NK-92 (cell line): ENCODE results near the gene AATK.

ENCODE experiments used
- DNase-seq: peaks from one replicate; lab custom pipeline; 2025; ENCODE audit not compliant: unreplicated experiment; lab: John Stamatoyannopoulos, UW

AATK gene

DNA sequence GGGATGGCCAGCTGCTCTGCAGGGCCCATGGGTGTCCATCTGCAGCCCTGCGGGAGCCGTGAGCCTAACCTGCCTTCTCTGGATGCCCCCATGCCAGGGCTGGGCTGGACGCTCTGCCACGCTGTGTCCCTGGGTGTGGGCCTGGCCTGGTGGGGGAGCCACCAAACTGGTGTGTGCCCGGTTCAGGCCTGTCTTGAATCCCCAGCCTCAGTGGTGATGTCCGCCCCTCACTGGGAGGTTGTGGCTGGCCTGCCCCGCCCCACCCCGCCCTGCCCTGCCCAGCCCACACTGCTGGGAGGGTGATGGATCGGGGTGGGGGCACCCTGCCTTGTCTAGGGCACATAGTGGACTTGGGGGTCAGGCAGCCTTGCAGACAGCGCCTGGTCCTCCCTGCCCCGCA lies 50.8 kb downstream of the AATK start:
- no peak for DNase-seq

DNA sequence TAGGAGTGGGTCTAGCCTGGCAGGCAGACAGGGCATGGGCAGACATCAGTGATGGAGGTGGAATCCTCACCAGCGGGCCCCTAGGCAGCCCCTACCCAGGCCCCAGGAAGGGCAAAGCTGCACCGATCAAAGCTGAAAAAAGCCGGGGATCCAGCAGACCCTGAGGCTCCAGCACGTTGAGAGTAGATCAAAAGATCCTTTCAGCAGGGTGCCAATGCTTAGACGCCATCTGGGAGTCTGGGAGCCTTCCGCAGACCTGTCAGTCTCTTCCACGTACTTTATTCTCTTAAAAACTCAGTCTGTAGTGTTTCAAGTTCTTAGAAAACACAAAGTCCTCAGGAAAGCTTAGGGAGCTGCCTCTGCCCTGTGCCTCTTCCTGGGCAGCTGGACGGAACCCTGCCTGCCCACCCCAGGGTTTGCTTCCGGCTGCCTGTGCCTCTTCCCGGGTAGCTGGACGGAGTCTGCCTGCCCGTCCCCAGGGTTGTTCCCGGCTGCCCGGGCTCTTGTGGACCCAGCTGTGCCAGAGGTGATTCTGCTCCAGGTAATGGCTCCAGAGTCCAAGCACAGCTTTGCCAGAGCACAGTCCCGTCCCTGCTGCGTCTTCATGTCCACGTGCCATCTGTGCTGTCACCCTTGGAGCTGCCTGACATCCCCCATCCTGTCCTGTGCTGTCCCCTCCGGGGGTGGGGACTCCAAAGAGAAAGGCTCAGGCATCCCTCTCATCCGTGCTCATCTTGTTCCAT lies 51.5 kb downstream of the AATK start:
- no peak for DNase-seq

GRCh38 chr17:81113158-81113724 lies 52.8 kb downstream of the AATK start:
- no peak for DNase-seq

DNA sequence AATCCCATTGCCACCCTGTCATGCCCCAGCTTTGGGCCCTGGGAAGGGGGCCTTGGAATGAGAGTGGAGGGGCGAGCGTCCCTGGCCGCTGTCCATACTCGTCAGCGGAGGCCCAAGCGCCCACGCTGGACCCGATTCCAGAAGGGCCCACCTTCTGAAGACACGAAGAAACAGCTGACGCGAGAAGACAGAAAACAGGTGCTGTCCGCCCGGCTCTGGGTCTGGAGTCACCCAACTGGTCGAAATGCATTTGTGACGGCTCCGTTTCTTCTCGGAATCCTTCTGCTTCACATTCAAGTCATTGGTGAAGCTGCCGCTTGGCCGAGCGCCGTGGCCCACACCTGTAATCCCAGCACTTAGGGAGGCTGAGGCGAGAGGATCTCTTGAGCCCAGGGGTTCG lies 53.6 kb downstream of the AATK start:
- no peak for DNase-seq

- DNase-seq = no peak
These were observed 55.0 kb downstream of the AATK start for GRCh38 chr17:81111066-81111465.

- no peak for DNase-seq
These were observed 55.5 kb downstream of the AATK start for GRCh38 chr17:81110488-81111040.

GRCh38 chr17:81109957-81110356 lies 56.1 kb downstream of the AATK start:
- DNase-seq = no peak

GRCh38 chr17:81108220-81108619 lies 57.8 kb downstream of the AATK start:
- no peak for DNase-seq

- no peak for DNase-seq
These were observed 59.3 kb downstream of the AATK start for GRCh38 chr17:81106716-81107115.

GRCh38 chr17:81103379-81103778 lies 62.6 kb downstream of the AATK start:
- DNase-seq = no peak

GRCh38 chr17:81102869-81103268 lies 63.2 kb downstream of the AATK start:
- no peak for DNase-seq

DNA sequence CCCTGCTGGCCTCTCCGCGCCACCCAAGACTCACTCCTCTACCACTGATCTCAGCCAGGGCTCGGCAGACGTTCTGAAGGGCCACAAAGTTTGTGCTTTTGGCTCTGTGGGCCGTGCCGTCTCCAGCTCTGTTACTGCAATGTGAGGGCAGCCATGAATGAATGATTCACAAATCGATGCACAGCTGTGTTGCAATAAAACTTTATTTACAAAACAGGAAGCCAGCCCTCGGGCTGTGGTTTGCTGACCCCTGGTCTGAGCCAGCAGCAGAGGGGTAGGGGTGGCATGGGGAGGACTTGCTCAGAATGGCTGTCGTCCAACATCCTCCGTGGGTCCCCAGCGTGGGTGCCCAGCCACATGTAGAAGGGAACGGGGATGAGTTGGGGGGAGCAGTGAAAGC lies 63.7 kb downstream of the AATK start:
- DNase-seq = no peak

- no peak for DNase-seq
These were observed 64.3 kb downstream of the AATK start for GRCh38 chr17:81101614-81102306.

DNA sequence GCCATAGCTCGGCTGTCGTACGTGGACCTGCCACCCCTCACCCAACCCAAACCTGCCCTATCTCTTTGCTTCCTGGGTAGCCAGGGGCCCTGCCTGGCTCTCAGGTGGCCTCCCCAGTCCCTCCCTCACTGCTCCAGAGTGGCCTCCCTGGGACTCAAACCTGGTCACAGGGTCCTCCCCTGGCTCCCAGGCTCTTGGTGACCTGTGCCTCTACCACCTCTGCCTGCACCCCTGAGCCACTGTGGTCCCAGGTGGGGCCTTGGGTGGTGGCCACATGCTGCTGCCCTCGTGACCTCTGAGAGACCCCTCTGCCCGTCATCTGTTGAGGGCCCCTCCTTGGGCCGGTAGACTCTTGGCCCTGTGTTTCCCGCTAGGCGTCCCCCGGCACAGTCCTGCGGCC lies 65.4 kb downstream of the AATK start:
- no peak for DNase-seq

DNA sequence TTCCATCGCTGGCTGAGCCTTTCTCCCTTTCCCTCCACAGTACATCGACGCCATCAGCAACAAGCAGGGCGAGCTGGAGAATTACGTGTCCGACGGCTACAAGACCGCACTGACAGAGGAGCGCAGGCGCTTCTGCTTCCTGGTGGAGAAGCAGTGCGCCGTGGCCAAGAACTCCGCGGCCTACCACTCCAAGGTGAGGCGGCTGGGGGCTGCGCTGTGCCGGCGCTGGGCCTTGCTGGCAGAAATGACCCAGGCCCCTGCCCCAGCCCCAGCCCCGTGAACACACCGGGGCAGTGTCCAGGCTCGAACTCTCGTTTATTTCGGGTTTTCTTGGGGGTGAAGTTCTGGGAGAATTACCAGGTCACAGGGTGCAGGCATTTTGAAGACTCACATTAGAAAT lies 66.1 kb downstream of the AATK start:
- no peak for DNase-seq

DNA sequence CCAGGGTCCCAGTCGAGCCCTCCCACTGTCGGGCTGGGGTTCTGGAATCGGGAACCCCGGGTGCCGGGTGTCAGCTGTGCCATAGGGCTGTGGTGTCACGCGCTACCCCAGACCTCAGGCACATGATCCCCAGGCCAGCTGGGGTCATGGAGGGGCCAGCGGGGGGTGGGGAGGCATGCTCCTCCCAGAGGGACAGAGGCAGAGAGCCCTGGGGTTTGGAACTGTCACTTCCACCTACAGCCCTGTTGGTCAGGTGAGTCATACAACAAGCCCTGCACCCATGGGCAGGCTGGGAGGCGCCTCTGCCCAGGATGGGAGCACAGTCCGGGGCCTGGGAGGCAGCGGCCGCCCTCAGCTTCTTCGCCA lies 68.1 kb downstream of the AATK start:
- DNase-seq = no peak

DNA sequence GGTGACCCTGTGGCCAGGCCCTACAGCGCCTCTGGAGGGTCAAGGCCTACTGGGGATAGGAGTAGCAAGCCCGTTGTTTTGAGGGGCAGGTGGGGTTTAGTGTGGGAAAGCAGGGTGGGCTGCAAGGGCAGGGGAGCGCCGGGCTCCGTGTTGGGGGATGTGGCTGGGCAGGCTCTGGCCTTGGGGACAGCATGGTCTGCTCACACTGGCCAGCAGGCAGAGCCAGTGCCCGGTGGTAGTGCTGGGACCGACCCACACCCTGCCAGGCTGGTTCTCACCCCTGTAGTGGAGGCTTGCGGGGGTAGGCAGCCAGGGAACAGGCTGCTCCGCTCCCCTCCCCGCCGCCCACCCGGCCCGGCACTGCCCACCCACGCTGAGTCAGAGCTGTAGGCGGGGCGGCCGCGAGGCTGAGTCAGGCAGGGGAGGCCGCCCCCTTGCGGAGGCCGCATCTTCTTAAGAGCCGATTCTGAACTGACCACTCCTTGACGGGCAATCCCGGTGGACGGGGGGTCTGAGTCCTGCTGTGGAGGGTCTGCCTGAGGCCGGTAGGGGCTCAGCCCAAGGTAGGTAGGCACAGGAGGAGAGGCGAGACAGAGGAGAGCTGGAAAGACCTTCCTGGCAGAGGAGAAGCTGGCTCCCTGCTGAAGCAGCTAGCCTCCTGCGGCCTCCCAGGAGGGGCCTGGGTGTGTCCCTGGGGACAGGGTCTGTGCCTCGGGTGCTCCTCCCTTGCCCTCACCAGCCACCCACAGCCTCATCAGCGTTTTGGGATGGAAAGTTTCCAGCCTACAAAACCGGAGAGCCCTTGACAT lies 68.7 kb downstream of the AATK start:
- no peak for DNase-seq

DNA sequence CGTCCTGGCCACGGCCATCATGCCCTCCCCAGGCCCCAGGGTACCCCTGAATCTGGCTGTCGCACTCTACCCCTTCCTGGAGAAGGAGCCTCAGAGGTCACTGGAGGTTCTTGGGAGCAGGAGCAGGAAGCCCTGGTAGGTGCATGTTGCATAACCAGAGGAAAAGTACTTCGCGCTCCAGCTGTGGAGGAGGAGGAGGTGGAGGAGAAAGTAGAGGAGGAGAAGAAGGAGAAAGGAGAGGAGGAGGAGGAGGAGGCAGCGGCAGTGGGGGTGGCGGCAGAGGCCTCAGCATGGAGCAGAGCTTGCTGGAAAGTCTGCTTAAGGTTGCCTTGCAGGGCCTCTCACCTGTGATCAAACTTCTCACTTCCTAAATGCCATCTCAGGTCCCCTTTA lies 69.3 kb downstream of the AATK start:
- DNase-seq = no peak

GRCh38 chr17:81095383-81095762 lies 70.6 kb downstream of the AATK start:
- no peak for DNase-seq

DNA sequence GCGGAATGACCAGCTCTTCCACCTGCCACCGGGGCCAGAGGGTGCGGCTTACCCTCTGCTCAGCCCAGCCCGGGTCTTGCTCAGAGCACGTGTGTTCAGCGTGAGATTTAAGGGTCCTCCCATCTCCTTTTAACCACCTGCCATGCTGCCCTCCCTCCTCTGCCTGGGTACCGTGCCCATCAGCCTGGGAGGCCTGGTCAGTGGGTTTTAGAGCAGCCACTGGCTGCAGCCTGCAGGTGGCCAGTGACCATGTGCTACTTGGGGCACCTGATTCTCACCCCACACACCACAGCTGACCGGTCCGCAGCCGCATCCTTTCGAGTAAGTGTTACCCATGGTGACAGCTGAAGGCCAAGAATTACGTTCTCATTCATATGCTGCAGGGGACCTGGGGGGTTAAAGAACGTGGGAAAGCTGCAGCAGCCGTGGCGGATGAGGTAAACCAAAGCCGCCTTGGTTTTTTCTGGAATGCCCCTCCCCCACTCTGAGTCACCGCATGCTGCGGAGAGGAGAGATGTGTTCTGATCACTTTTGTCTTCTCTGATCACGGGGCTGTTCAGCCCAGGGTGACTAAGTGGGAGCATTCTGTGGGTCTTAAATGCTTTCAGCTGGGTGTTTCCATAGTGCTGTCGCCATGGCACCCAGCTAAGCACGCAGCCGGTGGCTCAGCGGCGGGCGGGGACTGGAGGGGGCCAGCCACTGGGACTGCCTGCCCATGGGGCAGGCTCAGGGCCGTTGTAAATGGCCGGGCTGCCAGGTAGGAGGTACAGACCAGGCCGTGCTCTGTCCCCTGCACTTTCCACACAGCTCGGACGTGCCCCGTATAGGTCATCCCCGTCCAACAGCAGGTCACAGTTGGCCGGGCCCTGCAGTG lies 71.3 kb downstream of the AATK start:
- no peak for DNase-seq
